HG03469 (cell line): ENCODE results near the gene CEBPE.

Experiments
- ATAC-seq: cut with Tn5 transposase; IDR thresholded peaks from one replicate; pipeline ENCODE4 v1.9.1; 2021; ENCODE audit warnings: mild to moderate bottlenecking, moderate library complexity, moderate number of reproducible peaks; ENCODE audit not compliant: unreplicated experiment

Gene CEBPE

DNA sequence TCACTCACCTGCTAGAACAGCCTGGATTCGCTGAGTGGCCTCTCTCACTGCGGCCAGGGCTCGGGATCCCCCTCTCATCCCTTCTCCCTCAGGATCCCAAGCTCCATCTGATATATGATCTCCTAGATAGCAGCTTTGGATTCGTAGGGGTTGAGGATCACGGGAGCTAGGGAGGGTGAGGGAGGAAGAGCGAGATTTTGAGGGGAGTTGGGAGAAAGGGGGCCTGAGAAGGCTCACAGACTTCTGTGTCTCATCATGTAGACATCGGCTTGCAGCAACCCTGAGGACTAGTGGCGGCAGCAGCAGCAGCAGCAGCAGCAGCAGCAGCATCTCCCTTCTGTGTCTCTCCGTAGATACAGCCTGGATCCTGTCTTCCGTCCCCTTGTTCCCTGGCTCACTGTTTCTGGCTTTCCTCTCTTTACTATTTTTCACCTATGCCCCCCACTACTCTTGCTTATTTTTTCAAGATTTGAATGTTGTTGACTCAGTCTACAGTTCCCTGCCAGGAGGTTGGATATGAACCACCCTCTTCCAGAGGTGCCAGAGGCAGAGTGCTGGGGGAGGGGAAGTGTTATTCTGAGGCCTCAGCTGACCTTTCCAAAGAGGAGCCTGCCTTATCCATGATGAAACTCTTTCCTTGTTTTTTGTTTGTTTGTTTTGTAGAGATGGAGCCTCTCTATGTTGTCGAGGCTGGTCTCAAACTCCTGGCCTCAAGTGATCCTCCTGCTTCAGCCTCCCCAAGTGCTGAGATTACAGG, 14.3 kb downstream of the CEBPE start, which contains the start of gene CIROP:
Gene CIROP (minus strand): TSS at position 399 of the 757 bp plus-strand sequence. CDS start 69 bp downstream, at position 330.
- ATAC-seq, result no peak

DNA sequence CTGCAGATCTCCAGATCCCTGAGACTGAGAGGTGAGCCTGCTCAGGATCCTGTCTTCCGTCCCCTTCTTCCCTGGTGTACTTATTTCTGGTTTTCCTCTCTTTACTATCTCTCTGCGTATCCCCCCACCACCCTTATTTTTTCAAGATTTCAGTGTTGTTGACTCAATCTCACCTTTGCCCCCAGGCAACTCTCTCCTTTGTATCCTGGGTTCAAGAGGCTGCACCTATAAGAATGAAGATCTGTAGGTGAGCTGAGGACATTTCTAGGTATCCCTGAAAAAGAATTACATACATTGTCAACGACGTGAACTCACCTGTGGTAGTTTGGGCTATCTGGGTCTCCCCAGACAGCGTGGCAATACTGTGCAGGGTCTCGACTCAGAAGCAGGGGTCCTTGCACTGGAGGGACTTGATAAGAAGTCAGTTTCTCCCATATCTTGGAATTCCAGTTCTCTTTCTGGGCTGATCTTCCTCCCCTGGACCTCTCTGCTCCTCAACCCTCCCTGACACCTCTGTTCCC, 14.9 kb downstream of the CEBPE start:
- no peak for ATAC-seq

DNA sequence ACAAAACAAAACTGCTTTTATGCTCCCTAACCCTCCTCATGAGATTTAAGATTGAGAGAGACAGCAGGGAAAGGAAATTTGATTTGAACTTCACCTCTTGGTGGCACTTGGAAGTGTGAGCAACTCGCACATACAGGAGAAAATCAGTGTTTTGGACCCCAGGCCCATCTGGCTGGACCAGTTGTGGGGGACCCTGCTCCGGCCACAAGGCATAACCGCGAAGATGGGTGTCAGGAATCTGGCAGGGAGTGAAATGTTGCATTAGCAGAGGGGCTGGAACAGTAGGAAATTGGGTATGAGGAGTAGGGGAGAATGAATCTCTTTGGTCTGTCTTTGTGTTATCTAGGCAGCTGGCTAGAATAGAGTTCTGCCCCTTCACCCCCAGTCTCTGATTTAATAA, 15.5 kb downstream of the CEBPE start:
- ATAC-seq, result no peak

DNA sequence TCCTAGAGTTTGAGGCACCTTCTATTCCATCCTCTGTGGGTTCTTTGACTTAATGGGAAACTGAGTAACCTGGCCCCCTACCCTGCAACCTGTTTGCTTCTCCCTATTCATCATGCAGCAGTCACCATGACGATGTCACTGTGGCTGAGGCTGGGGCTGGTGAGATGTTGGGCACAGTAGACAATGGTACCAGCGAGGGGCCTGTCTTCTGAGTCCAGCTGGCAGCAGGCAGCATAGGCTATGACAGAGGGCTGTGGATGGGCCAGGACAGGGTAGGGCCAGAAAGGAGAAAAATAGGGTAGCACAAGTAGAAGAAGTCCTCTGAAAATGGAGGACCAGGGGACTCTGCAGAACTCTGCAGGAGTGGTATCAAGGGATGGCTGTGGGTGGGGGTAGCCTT, 16.3 kb downstream of the CEBPE start:
- no peak for ATAC-seq

DNA sequence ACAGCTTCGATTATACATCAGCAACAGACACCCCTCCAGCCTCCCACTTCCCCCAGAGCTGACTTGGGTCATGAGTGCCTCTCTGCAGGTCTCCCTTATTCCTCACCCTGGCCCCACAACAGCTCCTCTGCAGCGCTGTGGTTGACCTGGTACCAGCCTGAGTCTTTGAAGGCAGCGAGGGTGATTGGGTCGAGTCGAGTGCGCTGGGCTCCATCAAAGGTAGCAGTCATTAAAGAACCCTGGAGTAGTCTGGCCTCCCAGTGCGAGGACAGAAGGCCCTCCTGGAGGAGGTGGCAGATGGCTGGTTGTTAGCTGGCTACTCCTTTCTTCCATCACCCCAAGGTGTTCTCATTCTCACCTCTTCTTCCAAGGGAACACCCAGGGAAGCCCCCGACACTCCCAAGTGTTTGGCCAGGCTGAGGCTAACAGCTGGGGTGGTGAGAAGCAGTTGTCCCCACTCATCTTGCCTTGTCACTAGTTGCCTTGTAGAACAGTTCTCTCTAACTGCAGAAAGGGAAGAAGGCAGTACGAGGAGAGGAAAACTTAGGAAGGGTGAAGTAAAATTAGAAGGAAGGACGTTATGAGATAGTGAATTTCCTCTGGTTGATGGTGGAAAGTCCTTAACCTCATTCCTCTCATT, 16.9 kb downstream of the CEBPE start:
- ATAC-seq, result no peak

DNA sequence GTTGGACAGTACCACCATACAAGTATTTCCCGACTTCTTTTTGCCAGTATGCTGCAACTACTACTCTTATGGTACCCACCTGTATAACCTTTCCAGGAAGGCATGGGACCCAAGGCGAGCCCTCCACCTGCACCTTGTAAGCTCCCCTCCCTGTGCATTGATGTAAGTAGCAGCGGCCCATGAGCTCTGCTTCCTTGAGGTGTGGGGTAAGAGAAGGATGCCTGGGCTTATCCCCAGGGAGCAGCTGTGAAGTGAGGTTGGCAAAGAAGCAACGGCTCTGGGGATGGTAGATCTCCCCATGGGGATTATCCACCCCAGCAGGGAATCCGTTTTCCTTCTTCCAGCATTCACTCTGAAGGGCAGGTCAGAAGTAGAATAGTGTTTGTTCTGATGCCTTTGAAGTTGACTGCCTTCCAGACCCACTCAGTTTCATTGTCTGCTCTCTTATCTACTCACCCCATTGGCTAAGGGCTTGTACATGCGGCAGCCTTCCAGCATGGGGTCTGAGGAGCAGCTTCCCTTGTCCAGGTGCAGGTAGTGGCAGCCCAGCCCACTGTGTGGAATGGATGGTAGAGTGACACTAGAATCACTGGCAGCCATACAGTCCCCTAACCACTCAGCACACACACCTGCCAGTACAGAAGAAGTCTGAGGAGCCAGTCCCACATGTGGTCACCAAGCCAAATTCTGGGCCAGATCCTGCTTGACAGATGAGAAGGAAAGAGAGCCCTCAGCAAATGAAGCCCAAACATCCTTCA, 17.7 kb downstream of the CEBPE start:
- ATAC-seq, result no peak

DNA sequence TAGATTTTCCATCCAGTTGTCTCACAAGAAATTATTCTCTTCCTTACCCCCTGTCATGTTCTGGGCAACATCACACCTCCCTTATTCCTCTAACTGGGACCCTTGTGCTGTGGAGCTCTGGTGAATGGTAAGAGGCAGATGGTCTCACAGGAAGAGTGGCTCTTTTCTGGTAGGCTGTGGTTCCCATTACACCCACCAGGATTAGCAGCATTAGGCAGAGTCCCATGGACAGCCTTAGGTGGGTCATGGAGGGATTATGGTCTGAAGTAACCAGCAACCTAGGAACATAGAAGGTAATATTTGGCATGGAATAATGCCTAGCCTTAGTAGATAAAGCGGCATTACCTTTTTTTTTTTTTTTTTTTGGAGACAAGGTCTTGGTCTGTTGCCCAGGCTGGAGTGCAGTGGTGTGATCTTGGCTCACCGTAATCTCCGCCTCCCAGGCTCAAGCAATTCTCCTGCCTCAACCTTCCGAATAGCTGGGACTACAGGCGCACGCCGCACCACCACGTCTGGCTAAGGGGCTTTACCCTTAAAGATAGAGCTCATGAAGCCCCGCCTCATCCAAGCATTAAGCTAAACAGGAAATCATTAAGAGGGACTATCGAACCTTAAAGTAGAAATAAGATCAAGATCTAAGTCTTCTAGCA, 19.7 kb downstream of the CEBPE start:
- no peak for ATAC-seq

DNA sequence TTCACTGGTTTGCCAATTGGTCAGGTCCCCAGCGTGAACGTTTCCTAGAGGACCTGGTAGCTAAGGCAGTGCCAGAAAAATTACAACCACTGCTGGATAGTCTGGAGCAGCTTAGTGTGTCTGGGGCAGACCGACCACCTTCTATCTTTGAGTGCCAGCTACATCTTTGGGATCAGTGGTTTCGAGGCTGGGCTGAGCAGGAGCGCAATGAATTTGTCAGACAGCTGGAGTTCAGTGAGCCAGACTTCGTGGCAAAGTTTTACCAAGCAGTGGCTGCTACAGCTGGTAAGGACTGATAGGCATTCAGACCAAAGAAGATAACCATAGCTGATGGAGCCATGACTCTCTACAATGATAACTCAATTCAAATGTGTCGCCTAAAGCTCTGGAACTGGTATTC, 21.3 kb downstream of the CEBPE start:
- ATAC-seq, result no peak

DNA sequence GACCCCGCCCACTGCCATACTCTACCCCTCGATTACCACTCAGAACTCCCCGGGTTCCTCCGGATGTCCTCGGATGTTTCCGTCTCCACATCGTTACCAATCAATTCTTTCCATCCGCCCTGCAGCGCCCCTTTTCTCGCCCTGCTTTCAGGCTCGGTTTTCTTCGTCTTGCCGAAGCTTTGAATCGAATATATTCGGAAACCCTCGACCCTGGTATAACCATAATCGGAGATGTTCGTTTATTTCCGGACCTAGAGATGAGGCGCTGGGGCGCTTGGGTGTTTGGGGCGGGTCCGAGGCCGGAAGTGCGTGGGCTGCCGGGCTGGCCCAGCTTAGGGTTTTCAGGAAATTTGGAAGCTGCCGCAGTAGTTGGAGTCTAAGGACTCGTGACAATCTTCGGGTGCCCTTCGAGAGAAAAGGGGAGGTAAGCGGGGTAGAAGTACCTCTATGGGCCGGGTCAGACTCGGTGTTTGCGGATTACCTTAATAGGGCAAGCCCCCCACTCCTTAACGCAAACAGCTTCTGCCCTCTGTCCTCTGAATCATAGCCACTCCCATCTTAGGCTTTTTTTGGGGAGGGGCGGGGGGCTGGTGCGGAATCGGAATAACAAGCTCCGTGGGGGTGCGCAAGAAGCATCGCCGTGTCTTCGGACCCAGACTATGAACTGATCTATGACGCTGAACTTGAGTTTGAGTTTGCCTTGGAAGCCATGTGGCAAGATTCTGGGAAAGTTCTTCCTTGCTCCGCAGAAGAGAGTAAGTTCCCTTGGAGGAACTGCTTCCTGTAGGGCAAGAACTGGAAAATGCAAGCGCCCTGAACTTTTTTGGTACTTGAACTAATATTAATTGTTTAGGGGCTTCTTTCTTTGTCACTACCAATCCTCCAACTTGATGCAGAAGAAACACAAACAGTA, 23.6 kb downstream of the CEBPE start, which contains the start of gene C14orf119:
Gene C14orf119 (plus strand): TSS at position 310 of the 913 bp plus-strand sequence. CDS start 2,154 bp downstream, outside the sequence.
- ATAC-seq, result peak; percentile 87

DNA sequence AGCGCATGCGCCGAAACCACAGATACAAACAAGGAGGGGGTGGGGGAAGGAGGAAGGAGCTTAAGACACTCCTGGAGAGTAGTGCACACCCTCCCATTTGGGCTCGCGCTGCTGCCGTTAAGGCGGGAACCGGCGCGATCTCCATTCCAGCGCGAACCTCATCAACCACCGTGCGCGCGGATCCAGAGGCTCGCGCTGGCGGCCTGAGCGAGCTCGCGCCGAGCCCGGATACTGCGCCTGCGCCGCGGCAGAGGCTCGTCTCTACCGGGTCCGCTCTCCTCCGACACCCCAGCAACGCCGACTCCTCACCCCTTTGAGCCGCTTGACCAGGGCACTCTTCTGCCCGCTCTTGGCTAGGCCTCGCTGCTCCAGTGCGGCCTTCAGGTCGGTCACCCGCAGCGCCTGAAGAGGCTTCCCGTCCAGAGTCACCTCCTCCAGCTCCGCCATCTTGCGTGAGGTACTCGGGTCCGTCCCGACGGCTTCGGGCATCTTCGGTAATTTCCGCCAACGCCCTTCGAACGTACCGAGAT, 24.3 kb downstream of the CEBPE start, which contains the start of gene ACIN1:
Gene ACIN1 (minus strand): TSS at position 471 of the 530 bp plus-strand sequence. CDS start 24 bp downstream, at position 447.
- ATAC-seq, result peak; percentile 18

DNA sequence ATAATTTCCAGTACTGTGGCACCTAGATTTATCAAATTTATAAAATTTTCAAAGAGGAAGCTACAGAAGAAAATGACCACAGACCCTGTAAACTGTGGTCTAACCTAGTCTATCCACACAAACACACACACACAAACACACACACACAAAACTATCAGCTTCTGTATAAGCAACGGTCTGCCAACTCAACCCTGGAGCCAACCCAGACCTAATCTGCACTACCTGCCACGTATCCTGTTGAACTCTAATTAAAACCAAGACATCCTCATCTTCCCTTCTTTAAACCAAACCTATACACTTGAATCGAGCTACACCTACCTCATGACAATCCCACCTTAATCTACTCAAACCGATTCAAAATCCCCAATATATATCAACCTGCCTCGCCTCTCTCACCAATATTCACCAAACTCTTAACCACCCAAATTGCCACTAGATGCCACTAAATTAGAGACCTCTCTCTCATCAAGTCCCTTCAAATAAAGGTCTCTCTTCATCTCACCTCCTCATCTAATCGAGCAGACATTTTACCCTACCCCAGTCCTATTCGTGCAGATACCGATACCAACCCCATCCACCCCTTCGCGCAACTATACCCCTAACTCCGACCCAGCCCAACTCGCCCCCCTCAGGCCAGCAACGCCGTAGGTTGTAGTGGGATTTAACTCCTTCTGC, 24.9 kb downstream of the CEBPE start:
- no peak for ATAC-seq

DNA sequence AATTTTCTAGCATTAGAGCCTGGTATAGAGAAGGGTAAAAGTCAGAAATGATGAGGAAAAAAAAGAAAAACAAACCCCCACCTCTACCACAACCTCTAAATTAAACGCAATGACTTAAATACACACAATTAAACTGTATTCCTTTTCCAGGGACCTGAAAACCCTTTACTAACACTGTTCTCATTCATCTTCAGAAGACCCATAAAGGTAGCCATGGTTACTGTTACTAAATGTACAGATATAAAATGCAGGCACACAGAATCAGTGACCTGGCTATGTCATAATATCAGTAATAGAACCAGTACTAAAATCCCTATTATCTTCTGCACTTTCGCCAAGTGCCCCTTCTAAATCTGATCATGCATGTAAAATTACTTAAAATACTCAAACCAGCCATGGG, 25.5 kb downstream of the CEBPE start:
- no peak for ATAC-seq

DNA sequence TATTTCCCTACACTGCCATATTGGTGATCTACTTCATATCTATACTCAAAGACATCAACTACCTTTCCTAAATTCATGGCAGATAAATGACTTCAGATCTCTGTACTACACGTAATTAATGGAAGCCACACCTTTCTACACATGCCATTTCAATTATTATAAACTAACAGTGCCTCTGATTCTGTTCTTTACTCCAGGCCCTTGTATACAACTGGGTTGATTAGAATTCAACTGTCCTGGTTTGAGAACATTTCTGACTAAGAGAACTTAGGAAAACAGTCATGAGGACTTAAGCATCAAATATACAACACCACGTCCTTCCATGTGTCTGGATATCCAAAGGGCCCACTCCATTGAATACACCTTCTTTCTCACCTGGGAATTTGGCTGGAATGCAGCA, 26.0 kb downstream of the CEBPE start:
- no peak for ATAC-seq

DNA sequence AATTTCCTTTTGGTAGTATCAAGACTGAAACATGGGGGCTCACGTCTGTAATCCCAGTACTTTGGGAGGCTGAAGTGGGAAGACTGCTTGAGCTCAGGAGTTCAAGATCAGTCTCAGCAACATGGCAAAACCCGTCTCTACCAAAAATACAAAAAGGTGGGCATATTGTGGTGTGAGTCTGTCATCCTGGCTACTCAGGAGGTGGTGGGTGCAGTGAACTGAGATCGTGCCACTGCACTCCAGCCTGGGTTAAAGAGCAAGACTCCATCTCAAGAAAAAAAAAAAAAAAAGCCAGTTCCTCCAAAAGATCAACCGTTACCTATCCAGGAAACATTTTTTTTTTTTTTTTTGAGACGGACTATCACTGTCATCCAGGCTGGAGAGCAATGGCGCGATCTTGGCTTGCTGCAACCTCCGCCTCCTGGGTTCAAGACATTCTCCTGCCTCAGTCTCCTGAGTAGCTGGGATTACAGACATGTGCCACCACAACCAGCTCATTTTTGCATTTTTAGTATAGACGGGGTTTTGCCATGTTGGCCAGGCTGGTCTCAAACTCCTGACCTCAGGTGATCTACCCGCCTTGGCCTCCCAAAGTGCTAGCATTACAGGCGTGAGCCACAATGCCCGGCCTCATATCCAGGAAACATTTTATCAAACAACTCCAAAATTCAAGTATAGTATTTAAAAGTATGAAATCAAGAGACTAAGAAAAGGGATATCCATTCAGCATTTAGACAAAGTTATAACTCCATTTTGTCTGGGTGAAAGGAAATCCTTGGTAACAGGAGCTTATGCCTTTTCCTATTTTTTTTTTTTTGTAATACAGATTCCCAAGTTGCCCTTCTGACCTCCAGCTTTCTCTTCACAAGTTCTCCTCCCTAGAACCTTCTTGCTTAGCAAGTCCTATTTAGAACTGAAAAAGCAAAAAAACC, 27.5 kb downstream of the CEBPE start:
- ATAC-seq, result no peak

DNA sequence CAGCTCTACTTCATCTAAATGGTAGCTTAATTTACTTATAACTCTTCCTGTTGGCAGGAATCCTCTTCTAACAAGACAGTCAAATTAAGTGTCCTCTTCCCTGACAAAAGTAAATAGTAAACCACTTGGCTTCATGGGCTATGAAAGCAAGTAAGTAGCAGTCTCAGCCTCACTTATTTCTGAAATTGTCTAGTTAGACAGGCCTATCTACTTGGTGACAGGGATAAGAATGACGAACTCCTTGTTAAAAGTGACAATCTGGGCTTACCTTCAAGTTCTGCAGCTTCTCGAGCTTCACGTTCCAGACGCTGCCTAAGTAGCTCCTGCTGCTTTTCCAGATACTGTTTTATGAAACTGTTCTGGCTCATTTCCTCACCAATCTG, 28.8 kb downstream of the CEBPE start:
- ATAC-seq, result no peak

DNA sequence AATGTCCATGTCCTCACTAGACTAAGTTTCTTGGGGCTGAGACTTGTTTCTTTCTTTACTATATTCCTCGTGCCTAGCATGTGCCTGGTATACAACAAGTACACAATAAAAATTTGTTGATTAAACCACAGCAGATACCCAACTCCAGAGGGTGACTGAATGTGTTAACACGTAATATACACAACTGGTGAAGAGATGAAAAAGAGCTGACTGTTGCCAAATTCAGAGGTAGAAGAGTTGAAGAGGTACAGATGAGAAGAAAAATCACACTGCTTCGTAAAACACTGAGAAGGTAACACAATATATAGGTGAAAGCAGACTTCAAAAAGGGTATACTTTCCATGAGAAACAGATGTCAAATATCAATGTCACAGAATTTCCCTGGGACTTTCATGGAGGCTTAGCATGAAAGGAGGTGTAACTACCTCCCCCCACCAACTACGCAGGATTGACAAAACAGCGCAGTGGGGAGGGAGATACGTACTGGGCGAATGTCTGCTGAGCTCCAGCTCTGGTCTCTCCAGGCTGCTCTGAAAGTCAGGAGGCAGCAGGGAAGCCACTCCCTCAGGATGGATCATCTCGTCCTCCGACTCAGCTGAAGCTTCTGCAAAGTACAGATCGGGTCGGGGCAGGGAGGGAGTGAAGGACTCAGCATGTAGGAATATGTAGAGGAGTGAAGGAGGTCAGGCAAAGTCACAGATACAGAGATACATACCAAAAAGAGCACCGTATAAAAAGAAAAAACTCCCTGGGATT, 29.4 kb downstream of the CEBPE start:
- ATAC-seq, result no peak

DNA sequence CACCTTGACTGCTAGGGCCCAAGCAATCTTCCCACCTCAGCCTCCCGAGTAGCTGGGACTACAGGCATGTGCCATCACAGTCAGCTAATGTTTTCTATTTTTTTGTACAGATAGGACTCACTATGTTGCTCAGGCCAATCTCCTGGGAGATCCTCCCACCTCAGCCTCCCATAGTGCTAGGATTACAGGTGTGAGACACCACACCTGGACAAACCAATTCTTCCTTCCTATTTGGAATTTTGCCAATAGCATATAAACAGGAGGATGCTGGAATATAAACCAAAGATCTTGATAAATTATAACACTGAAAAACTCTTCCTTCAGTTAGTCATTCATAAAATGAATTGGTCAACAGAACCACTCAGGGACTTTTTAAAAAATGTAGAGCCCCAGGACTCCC, 32.5 kb downstream of the CEBPE start:
- no peak for ATAC-seq
